ENCODE results near the gene CDCA7L.
"Not testable (repeated sequence)": the region's sequence is repeated elsewhere in the genome, so short reads cannot be mapped to it uniquely, and the experiment has no call there.

Gene CDCA7L

GRCh38 chr7:21891291-21891690 lies 54.4 kb downstream of the CDCA7L start:
- no peaks in the 10 kb centered on the region for H3K36me3 ChIP-seq (ENCODE audit: control insufficient read depth in 2 of 2, insufficient read depth in 2 of 2, low read length in 2 of 2)
- H3K27me3 ChIP-seq (ENCODE audit: control insufficient read depth in 2 of 2, insufficient read depth in 2 of 2, low read length in 2 of 2) = no peaks in the 10 kb centered on the region
- H3K9ac ChIP-seq (ENCODE audit: low read depth in 1 of 2, low read length in 2 of 2) = no peak overlapping the region
- H3K27ac ChIP-seq (ENCODE audit: low read depth in 2 of 2, low read length in 2 of 2) = no peak overlapping the region
- H3K4me3 ChIP-seq (ENCODE audit: low read length in 2 of 2) = no peak overlapping the region
- no peaks in the 10 kb centered on the region for H3K4me1 ChIP-seq (ENCODE audit: control insufficient read depth in 2 of 2, insufficient read depth in 2 of 2, low read length in 2 of 2)
- no peaks in the 10 kb centered on the region for H3K9me3 ChIP-seq (ENCODE audit: control insufficient read depth in 2 of 2, low read length in 2 of 2)

DNA sequence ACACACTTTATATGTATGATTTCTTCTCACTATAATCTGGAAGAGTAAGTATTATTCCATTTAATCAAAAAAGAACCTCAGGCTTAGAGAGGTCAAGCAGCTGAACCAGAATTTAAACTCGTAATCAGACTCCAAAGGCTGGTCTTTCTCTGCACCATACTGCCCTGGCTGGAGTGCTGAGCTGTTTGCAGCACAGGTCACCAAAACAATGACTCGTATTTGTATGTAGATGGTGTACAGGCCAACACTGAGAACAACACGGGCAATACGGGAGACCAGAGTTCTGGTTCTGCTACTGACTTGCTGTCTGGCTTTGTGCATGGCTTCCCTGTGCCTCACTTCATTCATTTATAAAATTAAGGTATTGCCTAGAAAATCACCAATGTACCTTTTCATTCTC lies 57.9 kb downstream of the CDCA7L start:
- Histone ChIP-seq H3K4me3 (ENCODE audit: low read length in 2 of 2) (no peak overlapping the region), H3K9me3 (ENCODE audit: control insufficient read depth in 2 of 2, low read length in 2 of 2) (no peaks in the 10 kb centered on the region), H3K9ac (ENCODE audit: low read depth in 1 of 2, low read length in 2 of 2) (no peak overlapping the region), H3K27ac (ENCODE audit: low read depth in 2 of 2, low read length in 2 of 2) (no peak overlapping the region), H3K36me3 (ENCODE audit: control insufficient read depth in 2 of 2, insufficient read depth in 2 of 2, low read length in 2 of 2) (no peaks in the 10 kb centered on the region), H3K4me1 (ENCODE audit: control insufficient read depth in 2 of 2, insufficient read depth in 2 of 2, low read length in 2 of 2) (no peaks in the 10 kb centered on the region), H3K27me3 (ENCODE audit: control insufficient read depth in 2 of 2, insufficient read depth in 2 of 2, low read length in 2 of 2) (no peaks in the 10 kb centered on the region)

GRCh38 chr7:21887353-21887752 lies 58.3 kb downstream of the CDCA7L start:
- H3K4me3 ChIP-seq (ENCODE audit: low read length in 2 of 2) = no peak overlapping the region
- H3K4me1 ChIP-seq (ENCODE audit: control insufficient read depth in 2 of 2, insufficient read depth in 2 of 2, low read length in 2 of 2) = no peaks in the 10 kb centered on the region
- H3K9ac ChIP-seq (ENCODE audit: low read depth in 1 of 2, low read length in 2 of 2) = no peak overlapping the region
- no peaks in the 10 kb centered on the region for H3K9me3 ChIP-seq (ENCODE audit: control insufficient read depth in 2 of 2, low read length in 2 of 2)
- H3K27ac ChIP-seq (ENCODE audit: low read depth in 2 of 2, low read length in 2 of 2) = no peak overlapping the region
- no peaks in the 10 kb centered on the region for H3K36me3 ChIP-seq (ENCODE audit: control insufficient read depth in 2 of 2, insufficient read depth in 2 of 2, low read length in 2 of 2)
- H3K27me3 ChIP-seq (ENCODE audit: control insufficient read depth in 2 of 2, insufficient read depth in 2 of 2, low read length in 2 of 2) = no peaks in the 10 kb centered on the region

- no peak overlapping the region for H3K4me3 ChIP-seq (ENCODE audit: low read length in 2 of 2)
- H3K9ac ChIP-seq (ENCODE audit: low read depth in 1 of 2, low read length in 2 of 2) = no peak overlapping the region
- H3K27me3 ChIP-seq (ENCODE audit: control insufficient read depth in 2 of 2, insufficient read depth in 2 of 2, low read length in 2 of 2) = no peaks in the 10 kb centered on the region
- H3K9me3 ChIP-seq (ENCODE audit: control insufficient read depth in 2 of 2, low read length in 2 of 2) = no peaks in the 10 kb centered on the region
- H3K27ac ChIP-seq (ENCODE audit: low read depth in 2 of 2, low read length in 2 of 2) = no peak overlapping the region
- no peaks in the 10 kb centered on the region for H3K36me3 ChIP-seq (ENCODE audit: control insufficient read depth in 2 of 2, insufficient read depth in 2 of 2, low read length in 2 of 2)
- no peaks in the 10 kb centered on the region for H3K4me1 ChIP-seq (ENCODE audit: control insufficient read depth in 2 of 2, insufficient read depth in 2 of 2, low read length in 2 of 2)
Observed at GRCh38 chr7:21886396-21886795, 59.3 kb downstream of the CDCA7L start.

GRCh38 chr7:21884496-21884895 lies 61.2 kb downstream of the CDCA7L start:
- Histone ChIP-seq H3K27me3 (ENCODE audit: control insufficient read depth in 2 of 2, insufficient read depth in 2 of 2, low read length in 2 of 2) (no peaks in the 10 kb centered on the region), H3K27ac (ENCODE audit: low read depth in 2 of 2, low read length in 2 of 2) (no peak overlapping the region), H3K36me3 (ENCODE audit: control insufficient read depth in 2 of 2, insufficient read depth in 2 of 2, low read length in 2 of 2) (no peaks in the 10 kb centered on the region), H3K4me3 (ENCODE audit: low read length in 2 of 2) (no peak overlapping the region), H3K4me1 (ENCODE audit: control insufficient read depth in 2 of 2, insufficient read depth in 2 of 2, low read length in 2 of 2) (no peaks in the 10 kb centered on the region), H3K9me3 (ENCODE audit: control insufficient read depth in 2 of 2, low read length in 2 of 2) (no peaks in the 10 kb centered on the region), H3K9ac (ENCODE audit: low read depth in 1 of 2, low read length in 2 of 2) (no peak overlapping the region)

GRCh38 chr7:21883501-21883900 lies 62.2 kb downstream of the CDCA7L start:
- H3K4me3 ChIP-seq (ENCODE audit: low read length in 2 of 2); H3K9me3 ChIP-seq (ENCODE audit: control insufficient read depth in 2 of 2, low read length in 2 of 2); H3K27me3 ChIP-seq (ENCODE audit: control insufficient read depth in 2 of 2, insufficient read depth in 2 of 2, low read length in 2 of 2): not testable (repeated sequence)

GRCh38 chr7:21883069-21883468 lies 62.6 kb downstream of the CDCA7L start:
- no peaks in the 10 kb centered on the region for H3K27me3 ChIP-seq (ENCODE audit: control insufficient read depth in 2 of 2, insufficient read depth in 2 of 2, low read length in 2 of 2)
- no peak overlapping the region for H3K9ac ChIP-seq (ENCODE audit: low read depth in 1 of 2, low read length in 2 of 2)
- no peaks in the 10 kb centered on the region for H3K4me1 ChIP-seq (ENCODE audit: control insufficient read depth in 2 of 2, insufficient read depth in 2 of 2, low read length in 2 of 2)
- no peaks in the 10 kb centered on the region for H3K9me3 ChIP-seq (ENCODE audit: control insufficient read depth in 2 of 2, low read length in 2 of 2)
- no peaks in the 10 kb centered on the region for H3K36me3 ChIP-seq (ENCODE audit: control insufficient read depth in 2 of 2, insufficient read depth in 2 of 2, low read length in 2 of 2)
- no peak overlapping the region for H3K4me3 ChIP-seq (ENCODE audit: low read length in 2 of 2)
- H3K27ac ChIP-seq (ENCODE audit: low read depth in 2 of 2, low read length in 2 of 2) = no peak overlapping the region

More at GRCh38 chr7:21883501-21883900, 62.2 kb downstream of the CDCA7L start:
- not testable (repeated sequence) for H3K9ac ChIP-seq (ENCODE audit: low read depth in 1 of 2, low read length in 2 of 2); H3K27ac ChIP-seq (ENCODE audit: low read depth in 2 of 2, low read length in 2 of 2); H3K36me3 ChIP-seq (ENCODE audit: control insufficient read depth in 2 of 2, insufficient read depth in 2 of 2, low read length in 2 of 2); H3K4me1 ChIP-seq (ENCODE audit: control insufficient read depth in 2 of 2, insufficient read depth in 2 of 2, low read length in 2 of 2)

DNA sequence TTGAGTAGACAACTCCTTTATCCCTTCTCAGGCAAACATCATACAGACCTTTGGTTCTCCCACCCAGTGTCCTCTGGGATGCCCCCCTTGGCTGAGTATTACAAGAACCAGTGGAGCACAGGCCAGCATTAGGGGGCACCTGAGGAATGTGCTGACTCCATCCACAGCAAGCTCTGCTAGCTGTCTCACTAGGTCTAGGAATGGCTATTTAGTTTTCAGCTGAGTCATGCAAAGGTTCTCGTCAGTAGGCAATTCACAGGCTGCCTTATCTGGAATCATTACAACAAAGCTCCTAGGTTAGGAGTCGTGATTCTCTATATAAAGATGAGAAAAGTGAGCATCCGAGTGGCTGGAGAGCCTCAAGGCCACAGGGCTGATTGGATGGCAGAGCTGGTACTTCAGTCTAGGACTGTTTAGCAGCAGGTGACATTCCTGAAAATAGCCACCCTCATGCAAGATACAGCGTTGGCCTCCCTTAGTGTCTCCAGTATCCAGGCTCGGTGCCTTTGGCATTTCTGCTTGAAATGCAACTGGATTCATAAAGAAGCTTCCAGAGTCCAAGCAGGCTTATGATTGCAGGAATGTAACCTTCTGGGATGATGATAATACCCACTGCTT lies 75.8 kb downstream of the CDCA7L start:
- Histone ChIP-seq H3K27me3 (ENCODE audit: control insufficient read depth in 2 of 2, insufficient read depth in 2 of 2, low read length in 2 of 2) (no peaks in the 10 kb centered on the region), H3K9me3 (ENCODE audit: control insufficient read depth in 2 of 2, low read length in 2 of 2) (no peaks in the 10 kb centered on the region), H3K36me3 (ENCODE audit: control insufficient read depth in 2 of 2, insufficient read depth in 2 of 2, low read length in 2 of 2) (no peaks in the 10 kb centered on the region), H3K4me1 (ENCODE audit: control insufficient read depth in 2 of 2, insufficient read depth in 2 of 2, low read length in 2 of 2) (peaks cover 0 to 4% of the 10 kb centered on the region in 2 donors), H3K27ac (ENCODE audit: low read depth in 2 of 2, low read length in 2 of 2) (no peak overlapping the region), H3K4me3 (ENCODE audit: low read length in 2 of 2) (no peak overlapping the region), H3K9ac (ENCODE audit: low read depth in 1 of 2, low read length in 2 of 2) (no peak overlapping the region)

- Histone ChIP-seq H3K27ac (ENCODE audit: low read depth in 2 of 2, low read length in 2 of 2) (no peak overlapping the region), H3K27me3 (ENCODE audit: control insufficient read depth in 2 of 2, insufficient read depth in 2 of 2, low read length in 2 of 2) (no peaks in the 10 kb centered on the region), H3K9me3 (ENCODE audit: control insufficient read depth in 2 of 2, low read length in 2 of 2) (no peaks in the 10 kb centered on the region), H3K4me1 (ENCODE audit: control insufficient read depth in 2 of 2, insufficient read depth in 2 of 2, low read length in 2 of 2) (peaks cover 0 to 4% of the 10 kb centered on the region in 2 donors), H3K4me3 (ENCODE audit: low read length in 2 of 2) (no peak overlapping the region), H3K36me3 (ENCODE audit: control insufficient read depth in 2 of 2, insufficient read depth in 2 of 2, low read length in 2 of 2) (no peaks in the 10 kb centered on the region), H3K9ac (ENCODE audit: low read depth in 1 of 2, low read length in 2 of 2) (no peak overlapping the region)
Observed at GRCh38 chr7:21868576-21868850, 77.2 kb downstream of the CDCA7L start.

DNA sequence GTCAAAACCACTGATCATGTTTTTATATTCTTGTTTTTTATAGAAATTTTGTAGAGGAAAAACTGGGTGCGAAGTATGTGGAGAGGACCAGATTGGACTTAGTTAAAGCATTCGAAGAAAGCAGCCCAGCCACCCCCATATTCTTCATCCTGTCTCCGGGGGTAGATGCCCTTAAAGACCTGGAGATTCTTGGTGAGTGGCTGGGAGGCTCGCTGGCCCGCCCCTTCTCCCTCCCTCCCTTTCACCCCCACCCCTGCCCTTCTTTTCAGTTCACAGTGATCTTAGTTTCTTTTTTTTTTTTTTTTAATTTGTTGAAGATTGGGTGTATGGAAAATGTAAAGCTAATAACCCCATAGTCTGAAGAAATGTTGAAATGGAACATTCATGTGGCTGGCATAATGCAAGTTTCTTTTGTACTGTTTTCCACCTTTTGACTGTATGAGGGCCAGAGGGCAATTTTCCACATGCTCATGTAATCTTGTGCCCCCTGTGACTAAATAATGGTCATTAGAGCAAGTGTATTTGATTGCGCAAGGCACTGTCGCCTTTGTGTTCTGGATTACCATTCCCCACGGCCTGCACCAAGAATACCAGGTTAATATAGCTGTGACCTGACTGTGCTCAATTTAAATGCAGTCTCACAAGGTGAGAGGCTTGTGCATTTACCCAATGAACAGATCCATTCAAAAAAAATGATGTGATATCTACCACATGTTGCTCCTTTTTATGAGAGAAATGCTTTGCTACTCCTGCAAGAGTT lies 77.7 kb downstream of the CDCA7L start:
- Histone ChIP-seq H3K27me3 (ENCODE audit: control insufficient read depth in 2 of 2, insufficient read depth in 2 of 2, low read length in 2 of 2) (no peaks in the 10 kb centered on the region), H3K36me3 (ENCODE audit: control insufficient read depth in 2 of 2, insufficient read depth in 2 of 2, low read length in 2 of 2) (no peaks in the 10 kb centered on the region), H3K9ac (ENCODE audit: low read depth in 1 of 2, low read length in 2 of 2) (no peak overlapping the region), H3K4me1 (ENCODE audit: control insufficient read depth in 2 of 2, insufficient read depth in 2 of 2, low read length in 2 of 2) (peaks cover 0 to 4% of the 10 kb centered on the region in 2 donors), H3K9me3 (ENCODE audit: control insufficient read depth in 2 of 2, low read length in 2 of 2) (no peaks in the 10 kb centered on the region), H3K27ac (ENCODE audit: low read depth in 2 of 2, low read length in 2 of 2) (no peak overlapping the region), H3K4me3 (ENCODE audit: low read length in 2 of 2) (no peak overlapping the region)
